Epithelial cell of esophagus (primary cell): Measurements from ENCODE around the gene RTN4RL2.

Experiments used
- DNase-seq: peaks from one replicate; pipeline ENCODE4 v3.0.0; 2010; ENCODE audit warnings: low read depth
- H3K4me3 ChIP-seq: 2 replicates; pipeline ENCODE4 v1.5.1; 2011; ENCODE audit warnings: mild to moderate bottlenecking, low read length, control low read depth
- TF ChIP-seq, protein P1 (sequence below): IDR thresholded peaks from 2 replicates; pipeline ENCODE4 v1.5.1; 2011; ENCODE audit warnings: low read depth, mild to moderate bottlenecking, low read length, control low read depth, inconsistent platforms; ENCODE audit not compliant: insufficient read depth; ENCODE audit errors: missing control alignments

Gene RTN4RL2

DNA sequence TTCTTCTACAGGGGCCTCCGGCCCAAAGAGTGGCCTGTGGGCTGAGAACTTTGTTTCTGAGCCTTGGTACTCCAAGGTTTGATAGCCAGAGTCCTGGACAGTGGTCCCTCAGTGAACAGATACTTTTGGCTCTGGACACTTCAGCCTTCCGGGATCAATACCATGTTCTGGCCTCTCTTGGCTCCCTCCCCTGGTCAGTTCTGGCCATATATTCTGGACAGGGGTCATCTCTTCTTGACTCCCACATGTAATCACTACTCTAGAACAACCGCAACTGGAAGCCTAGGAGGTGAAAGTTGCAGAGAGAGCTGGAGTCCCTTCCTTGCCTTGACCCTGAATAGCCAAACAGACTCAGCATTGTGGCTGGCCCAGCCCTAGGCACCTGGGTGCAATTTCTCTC lies 2.3 kb downstream of the RTN4RL2 start:
- H3K4me3 ChIP-seq, result no peak overlapping the region
- DNase-seq, result no peak
- TF ChIP-seq, protein P1, sequence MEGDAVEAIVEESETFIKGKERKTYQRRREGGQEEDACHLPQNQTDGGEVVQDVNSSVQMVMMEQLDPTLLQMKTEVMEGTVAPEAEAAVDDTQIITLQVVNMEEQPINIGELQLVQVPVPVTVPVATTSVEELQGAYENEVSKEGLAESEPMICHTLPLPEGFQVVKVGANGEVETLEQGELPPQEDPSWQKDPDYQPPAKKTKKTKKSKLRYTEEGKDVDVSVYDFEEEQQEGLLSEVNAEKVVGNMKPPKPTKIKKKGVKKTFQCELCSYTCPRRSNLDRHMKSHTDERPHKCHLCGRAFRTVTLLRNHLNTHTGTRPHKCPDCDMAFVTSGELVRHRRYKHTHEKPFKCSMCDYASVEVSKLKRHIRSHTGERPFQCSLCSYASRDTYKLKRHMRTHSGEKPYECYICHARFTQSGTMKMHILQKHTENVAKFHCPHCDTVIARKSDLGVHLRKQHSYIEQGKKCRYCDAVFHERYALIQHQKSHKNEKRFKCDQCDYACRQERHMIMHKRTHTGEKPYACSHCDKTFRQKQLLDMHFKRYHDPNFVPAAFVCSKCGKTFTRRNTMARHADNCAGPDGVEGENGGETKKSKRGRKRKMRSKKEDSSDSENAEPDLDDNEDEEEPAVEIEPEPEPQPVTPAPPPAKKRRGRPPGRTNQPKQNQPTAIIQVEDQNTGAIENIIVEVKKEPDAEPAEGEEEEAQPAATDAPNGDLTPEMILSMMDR, result no peak

DNA sequence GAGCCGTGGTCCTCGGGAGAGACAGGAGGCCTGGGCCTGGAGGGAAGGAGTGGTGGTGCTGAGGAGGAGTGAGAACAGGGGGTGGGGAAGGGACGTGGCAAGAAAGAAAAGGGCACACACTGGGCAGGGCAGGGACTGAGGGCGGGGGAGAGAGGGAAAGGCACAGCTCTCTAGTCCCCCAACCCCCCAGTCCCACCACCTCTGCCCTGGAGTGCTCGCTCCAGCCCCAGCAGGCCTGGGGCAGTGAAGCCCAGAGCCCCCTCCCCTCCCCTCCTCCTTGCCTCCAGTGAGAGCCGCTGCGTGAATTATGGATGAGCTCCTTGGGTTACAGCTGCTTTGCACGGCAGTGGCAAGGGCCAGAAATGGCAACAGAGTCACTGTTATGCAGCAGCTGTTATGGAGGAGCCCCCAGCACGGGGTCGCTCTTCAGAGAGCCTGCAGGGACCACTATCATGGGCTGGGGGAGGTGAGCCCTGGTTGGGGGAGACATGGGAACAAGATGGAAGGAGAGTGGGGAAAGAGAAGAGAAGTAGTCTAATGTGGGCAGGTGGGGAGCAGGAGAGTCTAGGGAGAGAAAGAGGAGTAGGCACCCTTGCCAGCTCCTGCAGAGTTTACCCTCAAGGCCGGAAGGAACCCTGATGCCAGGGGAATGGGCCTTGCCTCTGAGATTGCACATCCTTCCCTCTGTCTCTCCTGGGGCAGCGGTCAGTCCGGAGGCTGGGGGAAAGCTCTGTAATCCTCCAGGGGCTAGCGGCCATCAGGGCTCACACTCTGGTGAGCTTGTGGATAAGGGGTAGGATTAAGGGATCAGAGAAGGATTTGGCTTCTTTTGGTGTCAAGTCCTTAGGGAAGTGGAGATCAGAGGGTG lies 3.6 kb downstream of the RTN4RL2 start:
- DNase-seq, result no peak
- no peak overlapping the region for H3K4me3 ChIP-seq
- TF ChIP-seq, protein P1, result no peak

DNA sequence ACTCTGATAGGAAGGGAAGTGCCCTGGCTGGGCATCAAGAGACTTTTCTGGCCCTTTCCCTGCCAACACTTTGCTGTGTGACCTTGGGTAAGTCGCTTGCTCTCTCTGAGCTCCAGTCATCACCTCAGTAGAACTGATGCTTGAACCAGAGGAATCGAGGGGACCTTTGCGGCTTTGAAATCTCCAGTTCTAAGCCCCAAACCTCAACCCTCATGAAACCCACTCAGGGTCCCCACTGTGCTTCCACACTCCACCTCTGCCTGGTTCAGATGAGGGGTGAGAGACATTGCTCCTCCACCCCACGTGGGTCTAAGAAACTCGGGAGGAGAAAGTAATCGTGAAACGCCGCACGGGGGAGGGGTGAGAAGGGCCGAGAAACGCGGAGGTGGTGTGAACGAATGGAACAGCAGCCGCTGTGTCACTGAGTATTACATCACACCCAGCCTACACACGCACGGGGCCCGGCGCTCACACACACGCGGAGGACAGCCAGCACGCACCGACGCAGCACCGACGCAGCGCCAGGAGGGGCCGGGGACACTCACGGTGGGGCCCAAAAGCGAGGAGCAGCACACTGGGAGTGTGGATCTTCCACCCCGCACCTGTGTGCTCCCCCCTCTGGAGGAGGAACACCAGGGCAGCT lies 4.3 kb downstream of the RTN4RL2 start:
- peak; percentile 55 for DNase-seq
- TF ChIP-seq, protein P1, result no peak
- H3K4me3 ChIP-seq, result no peak overlapping the region

DNA sequence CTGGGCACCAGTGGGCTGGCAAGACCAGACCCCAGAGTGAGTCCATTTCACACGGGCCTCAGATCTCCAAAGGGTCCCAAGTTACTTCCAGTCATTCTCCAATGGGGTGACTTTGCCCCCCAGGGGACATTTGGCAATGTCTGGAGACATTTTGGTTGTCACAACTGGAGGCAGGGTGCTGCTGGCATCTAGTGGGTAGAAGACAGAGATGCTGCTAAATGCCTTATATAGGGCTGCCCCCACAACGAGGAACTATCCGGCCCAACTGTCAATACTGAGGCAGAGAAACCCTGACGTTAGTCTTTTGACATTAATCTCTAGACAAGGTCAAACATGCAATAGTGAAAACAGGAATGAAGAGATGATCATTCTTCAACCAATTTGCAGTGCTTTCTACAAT lies 6.4 kb downstream of the RTN4RL2 start:
- TF ChIP-seq, protein P1, result no peak
- no peak for DNase-seq
- H3K4me3 ChIP-seq, result no peak overlapping the region

- TF ChIP-seq, protein P1, result no peak
- DNase-seq, result no peak
- H3K4me3 ChIP-seq, result no peak overlapping the region
Observed at GRCh38 chr11:57467508-57468157, 7.3 kb downstream of the RTN4RL2 start.

DNA sequence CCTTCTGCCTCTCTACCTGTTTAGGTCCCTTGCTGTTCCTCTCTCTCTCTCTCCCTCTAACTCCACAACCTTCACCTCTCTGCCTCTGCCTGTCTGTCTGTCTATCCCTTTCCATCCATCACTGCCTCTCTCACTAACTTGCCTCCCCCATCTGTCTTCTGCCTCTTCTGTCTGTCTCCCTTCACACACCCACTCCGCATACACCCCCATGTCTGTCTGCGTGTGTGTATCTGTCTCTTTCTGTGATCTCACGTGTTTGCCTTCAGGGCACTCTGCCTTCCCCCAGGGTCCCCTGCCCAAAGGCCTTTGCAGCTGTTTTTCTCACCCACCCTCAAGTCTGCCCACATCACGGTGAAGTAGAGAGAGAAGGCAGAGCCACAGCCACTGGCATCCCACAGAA lies 7.9 kb downstream of the RTN4RL2 start:
- no peak overlapping the region for H3K4me3 ChIP-seq
- TF ChIP-seq, protein P1, result no peak
- no peak for DNase-seq
